ENCODE results near the gene PBX1.

PBX1 gene

DNA sequence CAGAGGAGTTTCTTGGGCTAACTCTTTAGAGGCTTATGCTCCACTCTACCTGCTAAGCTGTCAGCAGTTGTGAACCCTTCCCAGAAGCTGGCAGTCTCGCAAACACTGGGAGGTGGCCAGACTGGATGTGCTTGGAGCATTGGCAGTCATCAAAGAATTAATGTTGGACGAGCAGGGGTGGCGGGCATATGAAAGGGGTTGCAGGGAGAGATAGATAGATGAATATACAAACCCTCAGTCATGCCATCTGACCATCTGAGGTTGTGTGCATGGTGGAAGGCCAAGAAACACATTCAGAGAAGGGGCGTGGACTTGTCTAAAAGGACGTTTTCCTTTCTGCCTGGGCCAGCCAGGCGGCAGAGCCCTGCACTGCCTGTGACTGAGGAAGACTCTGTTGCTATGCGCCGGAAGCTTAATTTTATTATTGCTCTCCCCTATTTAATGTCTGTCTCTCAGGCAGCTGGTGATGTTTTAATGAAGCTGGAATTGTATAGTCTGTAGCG lies 164.4 kb downstream of the PBX1 start:
- DNase-seq (ENCODE audit: low read depth) = no peak
- in situ Hi-C loops (cut with HindIII; ENCODE audit: low sequenced_read_pairs) = no loop called here
- TF ChIP-seq, protein P1, sequence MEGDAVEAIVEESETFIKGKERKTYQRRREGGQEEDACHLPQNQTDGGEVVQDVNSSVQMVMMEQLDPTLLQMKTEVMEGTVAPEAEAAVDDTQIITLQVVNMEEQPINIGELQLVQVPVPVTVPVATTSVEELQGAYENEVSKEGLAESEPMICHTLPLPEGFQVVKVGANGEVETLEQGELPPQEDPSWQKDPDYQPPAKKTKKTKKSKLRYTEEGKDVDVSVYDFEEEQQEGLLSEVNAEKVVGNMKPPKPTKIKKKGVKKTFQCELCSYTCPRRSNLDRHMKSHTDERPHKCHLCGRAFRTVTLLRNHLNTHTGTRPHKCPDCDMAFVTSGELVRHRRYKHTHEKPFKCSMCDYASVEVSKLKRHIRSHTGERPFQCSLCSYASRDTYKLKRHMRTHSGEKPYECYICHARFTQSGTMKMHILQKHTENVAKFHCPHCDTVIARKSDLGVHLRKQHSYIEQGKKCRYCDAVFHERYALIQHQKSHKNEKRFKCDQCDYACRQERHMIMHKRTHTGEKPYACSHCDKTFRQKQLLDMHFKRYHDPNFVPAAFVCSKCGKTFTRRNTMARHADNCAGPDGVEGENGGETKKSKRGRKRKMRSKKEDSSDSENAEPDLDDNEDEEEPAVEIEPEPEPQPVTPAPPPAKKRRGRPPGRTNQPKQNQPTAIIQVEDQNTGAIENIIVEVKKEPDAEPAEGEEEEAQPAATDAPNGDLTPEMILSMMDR (IDR thresholded peaks at IDR 0.05; ENCODE audit: low read depth, low read length, missing control alignments) = no peak
- no peak overlapping the region for H3K4me3 ChIP-seq (ENCODE audit: low read depth, low read length)

GRCh38 chr1:164725401-164725800 lies 166.4 kb downstream of the PBX1 start:
- no peak overlapping the region for H3K4me3 ChIP-seq (ENCODE audit: low read depth, low read length)
- DNase-seq (ENCODE audit: low read depth) = no peak
- TF ChIP-seq, protein P1 (IDR thresholded peaks at IDR 0.05; ENCODE audit: low read depth, low read length, missing control alignments) = no peak
- in situ Hi-C loops (cut with HindIII; ENCODE audit: low sequenced_read_pairs) = loop anchor here (5.0 kb wide), 1 partner anchor 68 kb away; no protein-coding TSS in a partner anchor

- TF ChIP-seq, protein P1 (IDR thresholded peaks at IDR 0.05; ENCODE audit: low read depth, low read length, missing control alignments) = no peak
- DNase-seq (ENCODE audit: low read depth) = peak; percentile 73
- H3K4me3 ChIP-seq (ENCODE audit: low read depth, low read length) = no peak overlapping the region
- in situ Hi-C loops (cut with HindIII; ENCODE audit: low sequenced_read_pairs) = loop anchor here (5.0 kb wide), 1 partner anchor 69 kb away; no protein-coding TSS in a partner anchor
Measured at GRCh38 chr1:164726235-164726634, 167.3 kb downstream of the PBX1 start.

DNA sequence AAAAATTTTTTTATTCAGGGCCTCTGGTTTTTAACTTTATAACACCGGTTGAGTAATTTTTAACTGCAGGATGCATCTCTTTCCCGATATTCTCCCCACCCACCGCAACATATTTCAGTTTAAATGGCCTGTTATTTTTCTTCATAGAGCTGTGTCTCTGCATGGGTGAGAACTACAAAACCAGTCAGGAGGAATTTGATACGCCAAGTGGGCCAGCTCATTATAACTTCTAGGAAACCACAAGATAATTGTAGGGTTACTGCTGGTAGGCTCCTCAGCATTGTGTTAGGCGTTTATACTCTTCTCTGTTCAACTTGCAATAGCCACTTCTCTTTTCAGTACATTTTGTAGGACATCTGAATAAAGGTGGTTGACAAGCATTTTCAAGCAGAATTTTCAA lies 169.7 kb downstream of the PBX1 start:
- TF ChIP-seq, protein P1 (IDR thresholded peaks at IDR 0.05; ENCODE audit: low read depth, low read length, missing control alignments) = no peak
- H3K4me3 ChIP-seq (ENCODE audit: low read depth, low read length) = no peak overlapping the region
- in situ Hi-C loops (cut with HindIII; ENCODE audit: low sequenced_read_pairs) = loop anchor here (5.0 kb wide), 1 partner anchor 71 kb away; no protein-coding TSS in a partner anchor
- DNase-seq (ENCODE audit: low read depth) = peak; percentile 70

DNA sequence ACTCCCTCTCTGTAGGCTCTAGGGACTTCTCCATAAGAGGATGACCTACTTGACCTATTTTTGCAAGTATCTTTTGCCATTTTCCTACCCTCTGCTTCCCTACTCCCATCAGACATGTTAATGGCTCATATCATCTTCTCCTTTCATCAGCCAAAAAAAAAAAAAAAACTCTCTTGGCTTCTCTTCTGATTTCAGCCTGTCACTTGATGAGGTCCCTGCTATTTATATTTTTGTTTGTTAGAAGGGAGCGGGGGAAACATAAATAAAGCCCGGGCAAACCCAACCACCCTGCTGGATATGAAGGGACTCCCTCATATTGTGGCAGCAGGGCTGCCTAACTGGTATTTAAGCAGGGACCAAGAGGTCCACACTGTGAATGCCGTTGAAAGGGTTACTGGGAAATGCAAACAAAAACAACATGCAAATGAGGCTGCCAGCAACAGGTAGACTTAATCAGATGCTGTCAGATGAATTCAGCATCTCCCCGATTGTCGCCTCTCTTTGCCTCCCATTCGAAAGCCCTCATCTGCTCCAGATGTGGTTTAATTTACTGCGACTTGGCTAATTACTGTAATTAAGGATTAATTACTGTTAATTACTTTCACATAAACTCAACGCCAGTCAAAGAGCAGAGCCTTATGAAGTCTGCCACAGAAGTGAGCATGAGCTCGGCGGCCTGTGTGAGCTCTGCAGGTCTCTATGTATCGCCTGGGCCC lies 172.3 kb downstream of the PBX1 start:
- in situ Hi-C loops (cut with HindIII; ENCODE audit: low sequenced_read_pairs) = no loop called here
- TF ChIP-seq, protein P1 (IDR thresholded peaks at IDR 0.05; ENCODE audit: low read depth, low read length, missing control alignments) = no peak
- no peak for DNase-seq (ENCODE audit: low read depth)
- H3K4me3 ChIP-seq (ENCODE audit: low read depth, low read length) = no peak overlapping the region

- DNase-seq (ENCODE audit: low read depth) = no peak
- in situ Hi-C loops (cut with HindIII; ENCODE audit: low sequenced_read_pairs) = no loop called here
- H3K4me3 ChIP-seq (ENCODE audit: low read depth, low read length) = no peak overlapping the region
- TF ChIP-seq, protein P1 (IDR thresholded peaks at IDR 0.05; ENCODE audit: low read depth, low read length, missing control alignments) = no peak
Measured at GRCh38 chr1:164733070-164733469, 174.1 kb downstream of the PBX1 start.
